Inferior parietal cortex (tissue), 1 donor: ENCODE measurements around the gene RELB.

Source experiments
- DNase-seq: peaks from one replicate; pipeline ENCODE4 v3.0.0-alpha.2; 2016; ENCODE audit errors: extremely low spot score

RELB gene

GRCh38 chr19:45058622-45059159 lies 57.4 kb downstream of the RELB start:
- DNase-seq, result no peak

GRCh38 chr19:45059258-45059965 lies 58.1 kb downstream of the RELB start:
- DNase-seq, result peak; percentile 89

- no peak for DNase-seq
These were observed 60.7 kb downstream of the RELB start for GRCh38 chr19:45061965-45062364.

- no peak for DNase-seq
These were observed 62.9 kb downstream of the RELB start for GRCh38 chr19:45063851-45064801.

- DNase-seq, result no peak
These were observed 65.8 kb downstream of the RELB start for GRCh38 chr19:45066921-45067661.

- DNase-seq, result no peak
These were observed 66.8 kb downstream of the RELB start for GRCh38 chr19:45068041-45068440.

- DNase-seq, result no peak
These were observed 67.8 kb downstream of the RELB start for GRCh38 chr19:45069056-45069455.

GRCh38 chr19:45070214-45070613 lies 69.0 kb downstream of the RELB start:
- DNase-seq, result no peak

- DNase-seq, result no peak
These were observed 69.7 kb downstream of the RELB start for GRCh38 chr19:45070861-45071544.

- no peak for DNase-seq
These were observed 70.3 kb downstream of the RELB start for GRCh38 chr19:45071545-45071938.

GRCh38 chr19:45071969-45072790 lies 70.9 kb downstream of the RELB start:
- no peak for DNase-seq

- DNase-seq, result no peak
These were observed 73.6 kb downstream of the RELB start for GRCh38 chr19:45074744-45075300.

GRCh38 chr19:45075301-45076028 lies 74.2 kb downstream of the RELB start:
- DNase-seq, result no peak

- DNase-seq, result no peak
These were observed 75.0 kb downstream of the RELB start, which contains the start of gene ZNF296 for GRCh38 chr19:45076029-45076850. ZNF296 (minus strand) TSS chr19:45076478; CDS start chr19:45076373, 105 bp downstream.

- DNase-seq, result no peak
These were observed 75.8 kb downstream of the RELB start for GRCh38 chr19:45076851-45077730.

GRCh38 chr19:45078390-45079062 lies 77.3 kb downstream of the RELB start:
- no peak for DNase-seq
